ENCODE results near the gene CAPN15. TPM values are rescaled to one million over a fixed set of nuclear protein-coding genes. Genes with fewer than 3 reads are reported as not detected.

The CAPN15 gene
- total RNA-seq, 1 donor from 2014 or later = 39.9 TPM

DNA sequence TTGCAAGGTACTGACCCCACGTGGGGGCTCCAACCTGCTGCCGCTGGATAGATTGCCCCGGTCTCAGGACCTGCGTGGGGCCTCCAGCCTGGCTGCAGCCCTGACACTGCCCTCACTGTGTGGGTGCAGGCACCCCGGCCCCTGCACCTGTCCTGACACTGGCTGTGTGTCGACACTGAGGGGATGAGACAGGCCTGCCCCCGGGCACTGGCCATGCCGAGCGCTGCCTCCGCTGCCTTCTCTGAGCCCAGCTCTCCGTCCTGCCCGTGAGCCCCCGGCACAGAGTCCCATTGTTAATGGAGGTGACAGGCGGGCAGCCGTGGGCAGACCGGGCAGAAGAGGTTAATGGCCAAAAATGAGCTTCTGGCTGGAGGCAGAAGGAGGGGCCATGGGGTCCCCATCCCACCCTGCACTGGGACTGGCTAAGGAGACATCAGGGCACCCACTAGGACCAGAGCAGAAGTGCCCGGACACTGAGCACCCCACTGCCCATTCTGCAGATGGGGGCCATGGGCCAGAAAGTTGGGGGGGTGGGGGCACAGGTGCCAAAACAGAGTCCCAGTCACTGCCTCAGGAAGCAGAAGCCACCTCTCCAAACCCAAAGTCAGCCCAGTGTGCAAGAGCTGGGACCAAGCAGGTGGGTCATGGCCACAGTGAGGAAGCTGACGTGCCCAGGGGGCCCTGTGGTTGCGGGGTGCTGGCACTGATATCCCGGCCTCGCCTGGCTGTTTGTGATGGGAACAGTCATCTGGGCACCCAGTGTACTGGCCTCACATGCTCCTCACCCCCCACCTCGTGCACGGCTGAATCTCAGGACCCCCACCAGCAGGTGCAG, 30.2 kb downstream of the CAPN15 start:
- no peak for DNase-seq (ENCODE audit: extremely low spot score, unreplicated experiment)
- Mint-ChIP-seq H3K36me3 (ENCODE audit: unreplicated experiment) (peaks cover 3% of the 10 kb centered on the region), H3K27me3 (ENCODE audit: unreplicated experiment) (peaks cover 2% of the 10 kb centered on the region), H3K4me3 (ENCODE audit: unreplicated experiment) (no peak overlapping the region), H3K9me3 (ENCODE audit: unreplicated experiment) (no peaks in the 10 kb centered on the region), H3K4me1 (ENCODE audit: unreplicated experiment) (peaks cover 10% of the 10 kb centered on the region), H3K27ac (ENCODE audit: unreplicated experiment) (no peak overlapping the region)
- no peak for TF ChIP-seq CTCF (IDR thresholded peaks at IDR 0.05)

GRCh38 chr16:558298-559020, 30.9 kb downstream of the CAPN15 start:
- Mint-ChIP-seq H3K9me3 (ENCODE audit: unreplicated experiment) (no peaks in the 10 kb centered on the region), H3K36me3 (ENCODE audit: unreplicated experiment) (peaks cover 3% of the 10 kb centered on the region), H3K27me3 (ENCODE audit: unreplicated experiment) (peaks cover 2% of the 10 kb centered on the region), H3K4me1 (ENCODE audit: unreplicated experiment) (peaks cover 10% of the 10 kb centered on the region), H3K4me3 (ENCODE audit: unreplicated experiment) (no peak overlapping the region), H3K27ac (ENCODE audit: unreplicated experiment) (no peak overlapping the region)
- no peak for DNase-seq (ENCODE audit: extremely low spot score, unreplicated experiment)
- no peak for TF ChIP-seq CTCF (IDR thresholded peaks at IDR 0.05)

- no peak for DNase-seq (ENCODE audit: extremely low spot score, unreplicated experiment)
- Mint-ChIP-seq H3K36me3 (ENCODE audit: unreplicated experiment) (peaks cover 3% of the 10 kb centered on the region), H3K9me3 (ENCODE audit: unreplicated experiment) (no peaks in the 10 kb centered on the region), H3K4me1 (ENCODE audit: unreplicated experiment) (peaks cover 10% of the 10 kb centered on the region), H3K27ac (ENCODE audit: unreplicated experiment) (no peak overlapping the region), H3K27me3 (ENCODE audit: unreplicated experiment) (peaks cover 2% of the 10 kb centered on the region), H3K4me3 (ENCODE audit: unreplicated experiment) (no peak overlapping the region)
- no peak for TF ChIP-seq CTCF (IDR thresholded peaks at IDR 0.05)
These were observed 31.5 kb downstream of the CAPN15 start for GRCh38 chr16:559021-559380.

DNA sequence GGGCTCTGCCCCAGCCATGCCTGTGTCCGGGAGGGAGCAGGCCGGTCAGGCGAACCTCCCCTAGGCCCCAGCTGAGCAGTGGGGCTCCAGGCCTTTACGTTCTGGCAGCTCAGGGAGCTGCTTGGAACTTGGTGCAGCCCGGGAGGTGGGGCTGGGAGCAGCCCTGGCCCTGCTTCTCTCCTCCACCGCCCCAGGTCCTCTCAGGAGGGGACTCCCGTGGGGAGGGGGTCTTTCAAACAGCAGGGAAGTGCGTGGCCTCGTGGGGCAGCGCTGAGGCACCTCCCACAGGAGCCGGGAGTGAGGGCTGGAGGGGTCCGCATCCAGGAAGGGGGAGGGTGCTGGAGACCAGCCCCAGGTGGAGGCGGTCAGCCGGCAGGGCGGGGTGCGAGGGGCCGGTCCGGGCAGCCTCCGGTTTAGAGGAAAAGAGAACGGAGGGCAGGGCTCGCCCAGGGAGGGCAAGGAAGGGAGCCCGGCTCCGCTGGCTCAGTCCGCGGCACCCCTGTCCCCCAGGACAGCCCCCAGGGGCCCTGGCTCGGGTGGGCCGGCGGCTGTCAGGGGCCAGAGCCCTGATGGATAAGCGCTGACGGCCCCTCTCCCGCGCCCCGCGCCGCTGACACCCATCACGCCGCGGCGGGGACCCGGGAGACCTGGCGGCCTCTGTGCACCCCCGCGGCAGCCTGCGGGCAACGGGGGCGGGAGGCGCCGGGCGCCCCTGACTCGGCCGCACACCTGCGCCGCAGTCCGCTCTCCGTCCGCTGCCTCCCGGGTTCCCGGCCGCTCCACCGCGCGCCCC, 32.1 kb downstream of the CAPN15 start:
- Mint-ChIP-seq H3K4me1 (ENCODE audit: unreplicated experiment) (peaks cover 6% of the 10 kb centered on the region), H3K27me3 (ENCODE audit: unreplicated experiment) (peaks cover 2% of the 10 kb centered on the region), H3K4me3 (ENCODE audit: unreplicated experiment) (peak overlapping the region; percentile 45), H3K9me3 (ENCODE audit: unreplicated experiment) (no peaks in the 10 kb centered on the region), H3K27ac (ENCODE audit: unreplicated experiment) (no peak overlapping the region), H3K36me3 (ENCODE audit: unreplicated experiment) (no peaks in the 10 kb centered on the region)
- no peak for TF ChIP-seq CTCF (IDR thresholded peaks at IDR 0.05)
- no peak for DNase-seq (ENCODE audit: extremely low spot score, unreplicated experiment)
